ENCODE data around the gene FGF22. TPM values are rescaled to one million over a fixed set of nuclear protein-coding genes. Genes with fewer than 3 reads are reported as not detected.
A peak's percentile ranks its signal among the peaks of the same experiment; 100 is the strongest.

The FGF22 gene
- polyA plus RNA-seq, 3 donors: not detected

DNA sequence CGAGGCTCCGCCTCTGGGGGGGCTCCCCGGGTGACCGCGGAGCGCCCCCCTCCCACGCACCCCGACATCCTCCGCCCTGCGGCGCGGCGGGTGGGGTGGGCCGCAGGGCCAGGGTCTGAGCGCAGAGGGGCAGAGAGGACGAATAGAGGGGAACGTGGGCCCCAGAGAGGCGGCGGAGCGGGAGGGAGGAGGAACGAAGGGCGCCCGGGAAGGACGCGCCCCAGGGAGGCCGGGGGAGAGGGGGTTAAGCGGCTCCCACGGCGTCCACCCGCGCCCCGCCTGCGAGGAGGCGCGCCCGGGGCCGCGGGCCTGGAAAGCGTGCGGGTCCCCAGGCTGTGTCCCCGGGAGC lies 49.0 kb upstream of the FGF22 start:
- H3K9me3 Mint-ChIP-seq: peaks cover 0 to 18% (median 7%) of the 10 kb centered on the region in 7 donors
- no peak overlapping the region for H3K9ac ChIP-seq (ENCODE audit: insufficient read depth, low read length, poor library complexity, severe bottlenecking)
- peaks cover 5% of the 10 kb centered on the region for H3K4me1 Mint-ChIP-seq
- peaks cover 0 to 12% of the 10 kb centered on the region in 2 donors for H3K9me3 ChIP-seq (replicated peaks in 1 of 2; ENCODE audit: control insufficient read depth in 1 of 2, insufficient read depth in 1 of 2, low read length in 2 of 2)
- no peaks in the 10 kb centered on the region for H3K36me3 ChIP-seq (replicated peaks in 1 of 2; ENCODE audit: control insufficient read depth in 1 of 2, insufficient read depth in 2 of 2, low read length in 2 of 2)
- TF ChIP-seq, protein P1, sequence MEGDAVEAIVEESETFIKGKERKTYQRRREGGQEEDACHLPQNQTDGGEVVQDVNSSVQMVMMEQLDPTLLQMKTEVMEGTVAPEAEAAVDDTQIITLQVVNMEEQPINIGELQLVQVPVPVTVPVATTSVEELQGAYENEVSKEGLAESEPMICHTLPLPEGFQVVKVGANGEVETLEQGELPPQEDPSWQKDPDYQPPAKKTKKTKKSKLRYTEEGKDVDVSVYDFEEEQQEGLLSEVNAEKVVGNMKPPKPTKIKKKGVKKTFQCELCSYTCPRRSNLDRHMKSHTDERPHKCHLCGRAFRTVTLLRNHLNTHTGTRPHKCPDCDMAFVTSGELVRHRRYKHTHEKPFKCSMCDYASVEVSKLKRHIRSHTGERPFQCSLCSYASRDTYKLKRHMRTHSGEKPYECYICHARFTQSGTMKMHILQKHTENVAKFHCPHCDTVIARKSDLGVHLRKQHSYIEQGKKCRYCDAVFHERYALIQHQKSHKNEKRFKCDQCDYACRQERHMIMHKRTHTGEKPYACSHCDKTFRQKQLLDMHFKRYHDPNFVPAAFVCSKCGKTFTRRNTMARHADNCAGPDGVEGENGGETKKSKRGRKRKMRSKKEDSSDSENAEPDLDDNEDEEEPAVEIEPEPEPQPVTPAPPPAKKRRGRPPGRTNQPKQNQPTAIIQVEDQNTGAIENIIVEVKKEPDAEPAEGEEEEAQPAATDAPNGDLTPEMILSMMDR (IDR thresholded peaks at IDR 0.05): no peak
- H4K20me1 ChIP-seq (ENCODE audit: insufficient read depth, low read length): no peaks in the 10 kb centered on the region
- no peak overlapping the region for H3K27ac Mint-ChIP-seq
- H2AFZ ChIP-seq (ENCODE audit: insufficient read depth, low read depth, low read length, poor library complexity, severe bottlenecking): no peak overlapping the region
- H3K27me3 ChIP-seq (ENCODE audit: control insufficient read depth in 2 of 2, insufficient read depth in 2 of 2, low read length in 2 of 2): peaks cover 13 to 55% of the 10 kb centered on the region in 2 donors
- peaks cover 53 to 83% (median 71%) of the 10 kb centered on the region in 3 donors for H3K27me3 Mint-ChIP-seq (ENCODE audit: low read depth in 3 of 3)
- H3K36me3 Mint-ChIP-seq: no peaks in the 10 kb centered on the region
- H3K4me2 ChIP-seq (replicated peaks; ENCODE audit: extremely low read depth, low read length, poor library complexity, severe bottlenecking): no peak overlapping the region
- H3K79me2 ChIP-seq (ENCODE audit: insufficient read depth, low read length): no peaks in the 10 kb centered on the region
- no peak overlapping the region for H3K4me3 ChIP-seq (replicated peaks in 1 of 3; ENCODE audit: low read depth in 2 of 3, low read length in 3 of 3)
- intact Hi-C loops (cut with micrococcal nuclease): no loop called here
- no peak for DNase-seq
- no peak overlapping the region for H3K27ac ChIP-seq (ENCODE audit: low read depth in 1 of 2, low read length in 2 of 2)
- WGBS (ENCODE audit: insufficient coverage): 12% methylated on average over 31 of the region's 41 CpGs
- H3K4me3 Mint-ChIP-seq: no peak overlapping the region
- H3K4me1 ChIP-seq (ENCODE audit: control insufficient read depth in 1 of 2, insufficient read depth in 2 of 2, low read length in 2 of 2): no peaks in the 10 kb centered on the region

DNA sequence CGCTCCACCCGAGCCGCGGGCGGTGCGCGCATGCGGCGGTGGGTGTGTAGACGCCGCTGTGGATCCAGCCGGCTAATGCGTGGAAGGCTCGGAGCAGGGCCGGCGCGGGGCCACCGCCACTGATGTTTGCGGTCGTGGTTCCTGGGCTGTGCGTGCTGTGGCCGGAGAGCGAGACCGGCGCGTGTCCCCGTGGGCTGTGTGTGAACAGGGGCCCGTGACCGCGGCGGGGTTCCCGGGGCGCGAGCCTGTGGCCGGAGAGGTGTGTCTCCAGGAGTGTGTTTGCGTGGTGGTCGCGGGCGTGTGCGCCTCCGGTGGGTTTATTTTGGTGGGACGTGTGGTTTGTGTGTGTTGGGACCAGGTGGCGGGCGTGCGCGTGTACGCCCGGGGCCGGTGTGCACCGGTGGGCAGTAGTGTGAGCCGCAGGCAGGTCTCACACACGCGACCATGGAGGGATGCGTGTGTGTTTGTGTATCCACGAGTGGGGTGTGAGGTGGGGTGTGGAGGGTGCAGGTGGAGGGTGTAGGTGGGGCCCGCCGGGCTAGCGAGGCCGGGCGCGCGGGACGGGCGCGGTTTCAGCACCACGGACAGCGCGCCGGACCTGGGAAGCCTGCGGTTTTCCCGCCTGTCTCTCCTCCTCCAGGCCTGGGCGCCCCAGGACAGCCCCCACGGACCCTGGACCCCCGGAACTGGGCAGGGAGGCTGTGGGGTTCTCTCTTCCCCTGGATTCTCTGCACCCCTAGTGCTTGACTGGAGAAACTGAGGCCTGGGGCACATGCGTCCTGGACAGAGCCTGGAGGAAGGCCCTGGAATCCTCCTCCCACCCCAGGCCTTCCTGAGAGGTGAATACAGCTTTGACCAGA lies 48.4 kb upstream of the FGF22 start:
- peaks cover 13 to 53% of the 10 kb centered on the region in 2 donors for H3K27me3 ChIP-seq (ENCODE audit: control insufficient read depth in 2 of 2, insufficient read depth in 2 of 2, low read length in 2 of 2)
- H3K9me3 Mint-ChIP-seq: peaks cover 0 to 18% (median 7%) of the 10 kb centered on the region in 7 donors

More for the DNA sequence above, 48.4 kb upstream of the FGF22 start:
- no peak for DNase-seq
- H3K27ac Mint-ChIP-seq: no peak overlapping the region
- no peaks in the 10 kb centered on the region for H4K20me1 ChIP-seq (ENCODE audit: insufficient read depth, low read length)
- peaks cover 0 to 12% of the 10 kb centered on the region in 2 donors for H3K9me3 ChIP-seq (replicated peaks in 1 of 2; ENCODE audit: control insufficient read depth in 1 of 2, insufficient read depth in 1 of 2, low read length in 2 of 2)
- H3K4me2 ChIP-seq (replicated peaks; ENCODE audit: extremely low read depth, low read length, poor library complexity, severe bottlenecking): no peak overlapping the region
- H3K4me1 Mint-ChIP-seq: peaks cover 5% of the 10 kb centered on the region
- peaks cover 50 to 77% (median 66%) of the 10 kb centered on the region in 3 donors for H3K27me3 Mint-ChIP-seq (ENCODE audit: low read depth in 3 of 3)
- no peak overlapping the region for H3K4me3 ChIP-seq (replicated peaks in 1 of 3; ENCODE audit: low read depth in 2 of 3, low read length in 3 of 3)
- no peak overlapping the region for H3K9ac ChIP-seq (ENCODE audit: insufficient read depth, low read length, poor library complexity, severe bottlenecking)
- H3K79me2 ChIP-seq (ENCODE audit: insufficient read depth, low read length): no peaks in the 10 kb centered on the region
- no peaks in the 10 kb centered on the region for H3K4me1 ChIP-seq (ENCODE audit: control insufficient read depth in 1 of 2, insufficient read depth in 2 of 2, low read length in 2 of 2)
- H3K27ac ChIP-seq (ENCODE audit: low read depth in 1 of 2, low read length in 2 of 2): no peak overlapping the region
- WGBS (ENCODE audit: insufficient coverage): 34% methylated on average over 58 of the region's 75 CpGs
- intact Hi-C loops (cut with micrococcal nuclease): no loop called here
- TF ChIP-seq, protein P1 (IDR thresholded peaks at IDR 0.05): no peak
- peak overlapping the region; percentile 31 to 85 for H3K4me3 Mint-ChIP-seq
- no peak overlapping the region for H2AFZ ChIP-seq (ENCODE audit: insufficient read depth, low read depth, low read length, poor library complexity, severe bottlenecking)
- no peaks in the 10 kb centered on the region for H3K36me3 Mint-ChIP-seq
- no peaks in the 10 kb centered on the region for H3K36me3 ChIP-seq (replicated peaks in 1 of 2; ENCODE audit: control insufficient read depth in 1 of 2, insufficient read depth in 2 of 2, low read length in 2 of 2)

Measured in CD14-positive monocyte (primary cell).